Right ventricle myocardium inferior (tissue), 1 donor: ENCODE data around the gene OR8S1. TPM values are rescaled to one million over a fixed set of nuclear protein-coding genes. Genes with fewer than 3 reads are reported as not detected.
"Not testable (repeated sequence)": the region's sequence is repeated elsewhere in the genome, so short reads cannot be mapped to it uniquely, and the experiment has no call there.

Source experiments
- ATAC-seq: fragments of 200-7000 bp; cut with Tn5 transposase; one replicate; pipeline ENCODE4 v1.9.1; 2020; ENCODE audit warnings: mild to moderate bottlenecking, moderate library complexity
- DNase-seq: peaks from one replicate; pipeline ENCODE4 v3.0.0; 2021; ENCODE audit errors: missing footprints
- intact Hi-C: fragments of 100-400 bp; cut with DNase I; formaldehyde crosslinking; loops from one replicate; pipeline ENCODE4 v1.11.0; 2022
- total RNA-seq: library from RNA; stranded (reverse); fragmentation: NEBNext Ultra II Directional; extraction: Animal tissue kit (Norgen Biotek cat#: 25700); gene quantifications from one replicate; pipeline ENCODE4 v1.2.1, GENCODE V29; 2021
- donor health status: DM: no; HTN: yes; CAD: no; lungs with severe emphysema.

Gene OR8S1
- total RNA-seq, 1 donor from 2014 or later, result not detected

- intact Hi-C loops, result not testable (repeated sequence)
Observed at GRCh38 chr12:48547012-48547411, 21.6 kb downstream of the OR8S1 start.

GRCh38 chr12:48551636-48552035 is 26.2 kb downstream of the OR8S1 start:
- intact Hi-C loops, ATAC-seq, DNase-seq: not testable (repeated sequence)

More at GRCh38 chr12:48547012-48547411, 21.6 kb downstream of the OR8S1 start:
- DNase-seq, ATAC-seq: not testable (repeated sequence)

- ATAC-seq, intact Hi-C loops, DNase-seq: not testable (repeated sequence)
Observed at GRCh38 chr12:48553666-48554343, 28.4 kb downstream of the OR8S1 start.

GRCh38 chr12:48556631-48557030 is 31.2 kb downstream of the OR8S1 start:
- intact Hi-C loops, result no loop called here
- DNase-seq, result no peak
- ATAC-seq, result no peak

- intact Hi-C loops, result no loop called here
- DNase-seq, result no peak
- no peak for ATAC-seq
Observed at GRCh38 chr12:48557919-48558318, 32.5 kb downstream of the OR8S1 start.

- no peak for DNase-seq
Observed at GRCh38 chr12:48567731-48568130, 42.3 kb downstream of the OR8S1 start.

GRCh38 chr12:48569946-48570345 is 44.5 kb downstream of the OR8S1 start, which contains the start of gene LALBA:
Gene LALBA, minus strand, starts transcription at chr12:48570046. Its CDS starts 26 bp downstream, at chr12:48570020.
- DNase-seq (no peak), ATAC-seq (no peak)
- intact Hi-C loops, result no loop called here

More at GRCh38 chr12:48567731-48568130, 42.3 kb downstream of the OR8S1 start:
- intact Hi-C loops, result no loop called here
- ATAC-seq, result no peak

GRCh38 chr12:48572326-48572725 is 46.9 kb downstream of the OR8S1 start:
- intact Hi-C loops, result no loop called here
- DNase-seq, result no peak
- no peak for ATAC-seq

Other genes starting within 250 kb of the OR8S1 start
- gene ZNF641, start 174.7 kb upstream of the OR8S1 start, total RNA-seq, result 17.3 TPM
- gene ANP32D, start 53.1 kb upstream of the OR8S1 start, total RNA-seq, result not detected
- gene C12orf54, start 43.1 kb upstream of the OR8S1 start, total RNA-seq, result not detected
- gene LALBA, start 44.4 kb downstream of the OR8S1 start, total RNA-seq, result not detected
- 19.7 TPM for gene KANSL2, start 156.6 kb downstream of the OR8S1 start, total RNA-seq
- 17.0 TPM for gene CCNT1, start 191.1 kb downstream of the OR8S1 start, total RNA-seq